GM18909 (cell line): ENCODE measurements around the gene RHOT2.
A peak's percentile ranks its signal among the peaks of the same experiment; 100 is the strongest.

Experiments
- ATAC-seq: cut with Tn5 transposase; IDR thresholded peaks from one replicate; pipeline ENCODE4 v1.9.1; 2021; ENCODE audit warnings: mild to moderate bottlenecking; ENCODE audit not compliant: unreplicated experiment, poor library complexity

The RHOT2 gene

GRCh38 chr16:645852-646678, 21.9 kb upstream of the RHOT2 start:
- no peak for ATAC-seq

- ATAC-seq: no peak
These were observed 21.2 kb upstream of the RHOT2 start for GRCh38 chr16:646679-647172.

GRCh38 chr16:647173-647902, 20.6 kb upstream of the RHOT2 start:
- ATAC-seq: no peak

GRCh38 chr16:648071-648780, 19.7 kb upstream of the RHOT2 start:
- no peak for ATAC-seq

- ATAC-seq: peak; percentile 75
These were observed 18.9 kb upstream of the RHOT2 start, which contains the start of gene WDR90 for GRCh38 chr16:648781-649589. TSS of gene WDR90 (plus strand) at chr16:649365. CDS start at chr16:649417, 52 bp downstream.

- ATAC-seq: peak; percentile 3
These were observed 18.3 kb upstream of the RHOT2 start for GRCh38 chr16:649631-650030.

- ATAC-seq: no peak
These were observed 16.1 kb upstream of the RHOT2 start for GRCh38 chr16:651844-652243.

GRCh38 chr16:652454-653305, 15.3 kb upstream of the RHOT2 start:
- ATAC-seq: no peak

- no peak for ATAC-seq
These were observed 13.9 kb upstream of the RHOT2 start for GRCh38 chr16:654034-654433.

GRCh38 chr16:657487-657886, 10.4 kb upstream of the RHOT2 start:
- no peak for ATAC-seq

- no peak for ATAC-seq
These were observed 9.0 kb upstream of the RHOT2 start for GRCh38 chr16:658679-659571.

GRCh38 chr16:659618-660017, 8.3 kb upstream of the RHOT2 start:
- ATAC-seq: no peak

GRCh38 chr16:660132-660458, 7.8 kb upstream of the RHOT2 start:
- no peak for ATAC-seq

GRCh38 chr16:660459-661183, 7.3 kb upstream of the RHOT2 start:
- peak; percentile 46 for ATAC-seq

- peak; percentile 17 for ATAC-seq
These were observed 6.6 kb upstream of the RHOT2 start for GRCh38 chr16:661184-661821.

GRCh38 chr16:662095-662494, 5.8 kb upstream of the RHOT2 start:
- ATAC-seq: no peak

GRCh38 chr16:662597-662996, 5.3 kb upstream of the RHOT2 start:
- ATAC-seq: no peak
